ENCODE data around the gene PANK1. TPM values are rescaled to one million over a fixed set of nuclear protein-coding genes. Genes with fewer than 3 reads are reported as not detected.

The PANK1 gene
- total RNA-seq, 1 experiment from 2014 or later = 24.0 TPM

DNA sequence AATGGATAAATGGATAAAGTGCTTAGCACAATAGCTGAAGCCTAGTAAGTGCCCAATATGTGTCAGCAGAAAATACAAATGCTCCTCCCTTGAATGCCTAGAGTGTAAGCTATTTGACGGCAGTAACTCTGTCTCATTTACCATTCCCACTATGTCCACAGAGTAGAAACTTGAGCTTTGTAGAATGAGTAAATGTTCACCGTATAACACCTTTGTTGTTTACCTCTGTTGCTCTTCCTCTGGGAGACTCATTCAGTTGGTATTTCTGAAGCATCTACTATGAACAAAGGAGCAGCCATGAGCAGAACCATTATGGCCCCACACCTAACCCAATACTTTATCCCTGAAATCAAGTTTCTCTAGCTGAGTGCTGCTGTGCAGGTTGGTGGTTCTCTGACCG is 101.2 kb downstream of the PANK1 start:
- peaks cover 11% of the 10 kb centered on the region for H3K27me3 Mint-ChIP-seq (ENCODE audit: insufficient read depth, unreplicated experiment)
- POLR2A ChIA-PET = no interaction called here
- H3K4me1 ChIP-seq = no peaks in the 10 kb centered on the region
- H3K36me3 Mint-ChIP-seq (ENCODE audit: insufficient read depth, unreplicated experiment) = no peaks in the 10 kb centered on the region
- CTCF ChIA-PET = no interaction called here
- no TSS peak for BruUV-seq (replicated peaks)
- no peaks in the 10 kb centered on the region for H3K4me1 Mint-ChIP-seq (ENCODE audit: low read depth, unreplicated experiment)
- TF ChIP-seq, protein P1, sequence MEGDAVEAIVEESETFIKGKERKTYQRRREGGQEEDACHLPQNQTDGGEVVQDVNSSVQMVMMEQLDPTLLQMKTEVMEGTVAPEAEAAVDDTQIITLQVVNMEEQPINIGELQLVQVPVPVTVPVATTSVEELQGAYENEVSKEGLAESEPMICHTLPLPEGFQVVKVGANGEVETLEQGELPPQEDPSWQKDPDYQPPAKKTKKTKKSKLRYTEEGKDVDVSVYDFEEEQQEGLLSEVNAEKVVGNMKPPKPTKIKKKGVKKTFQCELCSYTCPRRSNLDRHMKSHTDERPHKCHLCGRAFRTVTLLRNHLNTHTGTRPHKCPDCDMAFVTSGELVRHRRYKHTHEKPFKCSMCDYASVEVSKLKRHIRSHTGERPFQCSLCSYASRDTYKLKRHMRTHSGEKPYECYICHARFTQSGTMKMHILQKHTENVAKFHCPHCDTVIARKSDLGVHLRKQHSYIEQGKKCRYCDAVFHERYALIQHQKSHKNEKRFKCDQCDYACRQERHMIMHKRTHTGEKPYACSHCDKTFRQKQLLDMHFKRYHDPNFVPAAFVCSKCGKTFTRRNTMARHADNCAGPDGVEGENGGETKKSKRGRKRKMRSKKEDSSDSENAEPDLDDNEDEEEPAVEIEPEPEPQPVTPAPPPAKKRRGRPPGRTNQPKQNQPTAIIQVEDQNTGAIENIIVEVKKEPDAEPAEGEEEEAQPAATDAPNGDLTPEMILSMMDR (IDR thresholded peaks at IDR 0.05; ENCODE audit: insufficient read depth in 1 of 2, low read depth in 1 of 2, low read length in 1 of 2, severe bottlenecking in 1 of 2, unreplicated experiment in 1 of 2) = no peak
- no peak overlapping the region for H3K27ac Mint-ChIP-seq (ENCODE audit: unreplicated experiment)
- H3K9me3 ChIP-seq = no peaks in the 10 kb centered on the region
- no peaks in the 10 kb centered on the region for H3K9me3 Mint-ChIP-seq (ENCODE audit: unreplicated experiment)
- no peak overlapping the region for H3K4me3 ChIP-seq (ENCODE audit: low read depth, low read length)
- H3K36me3 ChIP-seq (ENCODE audit: control insufficient read depth, insufficient read depth, low read length) = no peaks in the 10 kb centered on the region
- no peaks in the 10 kb centered on the region for H3K27me3 ChIP-seq (replicated peaks; ENCODE audit: control insufficient read depth, insufficient read depth, low read length)
- no peak for DNase-seq
- intact Hi-C loops (cut with micrococcal nuclease; ENCODE audit: unreplicated experiment) = no loop called here
- H3K4me3 Mint-ChIP-seq (ENCODE audit: unreplicated experiment) = no peak overlapping the region

GRCh38 chr10:89540420-89540949 is 104.6 kb downstream of the PANK1 start:
- no peaks in the 10 kb centered on the region for H3K36me3 ChIP-seq (ENCODE audit: control insufficient read depth, insufficient read depth, low read length)
- POLR2A ChIA-PET = no interaction called here
- no peak overlapping the region for H3K4me3 ChIP-seq (ENCODE audit: low read depth, low read length)
- H3K27me3 ChIP-seq (replicated peaks; ENCODE audit: control insufficient read depth, insufficient read depth, low read length) = no peaks in the 10 kb centered on the region
- H3K4me1 ChIP-seq = no peaks in the 10 kb centered on the region
- no peaks in the 10 kb centered on the region for H3K4me1 Mint-ChIP-seq (ENCODE audit: low read depth, unreplicated experiment)
- TF ChIP-seq, protein P1 (IDR thresholded peaks at IDR 0.05; ENCODE audit: insufficient read depth in 1 of 2, low read depth in 1 of 2, low read length in 1 of 2, severe bottlenecking in 1 of 2, unreplicated experiment in 1 of 2) = no peak
- BruUV-seq (replicated peaks) = no TSS peak
- H3K27me3 Mint-ChIP-seq (ENCODE audit: insufficient read depth, unreplicated experiment) = peaks cover 12% of the 10 kb centered on the region
- intact Hi-C loops (cut with micrococcal nuclease; ENCODE audit: unreplicated experiment) = no loop called here
- H3K9me3 ChIP-seq = no peaks in the 10 kb centered on the region
- H3K9me3 Mint-ChIP-seq (ENCODE audit: unreplicated experiment) = no peaks in the 10 kb centered on the region
- no peak overlapping the region for H3K4me3 Mint-ChIP-seq (ENCODE audit: unreplicated experiment)
- CTCF ChIA-PET = no interaction called here
- no peak overlapping the region for H3K27ac Mint-ChIP-seq (ENCODE audit: unreplicated experiment)
- no peak for DNase-seq
- H3K36me3 Mint-ChIP-seq (ENCODE audit: insufficient read depth, unreplicated experiment) = no peaks in the 10 kb centered on the region

- Mint-ChIP-seq H3K36me3 (ENCODE audit: insufficient read depth, unreplicated experiment) (no peaks in the 10 kb centered on the region), H3K9me3 (ENCODE audit: unreplicated experiment) (no peaks in the 10 kb centered on the region), H3K27ac (ENCODE audit: unreplicated experiment) (no peak overlapping the region), H3K4me3 (ENCODE audit: unreplicated experiment) (no peak overlapping the region), H3K4me1 (ENCODE audit: low read depth, unreplicated experiment) (no peaks in the 10 kb centered on the region), H3K27me3 (ENCODE audit: insufficient read depth, unreplicated experiment) (peaks cover 21% of the 10 kb centered on the region)
- no TSS peak for BruUV-seq (replicated peaks)
- no peaks in the 10 kb centered on the region for H3K27me3 ChIP-seq (replicated peaks; ENCODE audit: control insufficient read depth, insufficient read depth, low read length)
- no peaks in the 10 kb centered on the region for H3K36me3 ChIP-seq (ENCODE audit: control insufficient read depth, insufficient read depth, low read length)
- no peaks in the 10 kb centered on the region for H3K9me3 ChIP-seq
- POLR2A ChIA-PET = no interaction called here
- no peak overlapping the region for H3K4me3 ChIP-seq (ENCODE audit: low read depth, low read length)
- DNase-seq = no peak
- TF ChIP-seq, protein P1 (IDR thresholded peaks at IDR 0.05; ENCODE audit: insufficient read depth in 1 of 2, low read depth in 1 of 2, low read length in 1 of 2, severe bottlenecking in 1 of 2, unreplicated experiment in 1 of 2) = no peak
- CTCF ChIA-PET = no interaction called here
- no peaks in the 10 kb centered on the region for H3K4me1 ChIP-seq
- intact Hi-C loops (cut with micrococcal nuclease; ENCODE audit: unreplicated experiment) = no loop called here
Observed at GRCh38 chr10:89537364-89537763, 107.7 kb downstream of the PANK1 start.

Measured in Caco-2 (cell line).